ENCODE data around the gene SCUBE3. TPM values are rescaled to one million over a fixed set of nuclear protein-coding genes. Genes with fewer than 3 reads are reported as not detected.
A peak's percentile ranks its signal among the peaks of the same experiment; 100 is the strongest.

SCUBE3 gene
- total RNA-seq, 2 donors from 2014 or later: 75.6 to 101 TPM

DNA sequence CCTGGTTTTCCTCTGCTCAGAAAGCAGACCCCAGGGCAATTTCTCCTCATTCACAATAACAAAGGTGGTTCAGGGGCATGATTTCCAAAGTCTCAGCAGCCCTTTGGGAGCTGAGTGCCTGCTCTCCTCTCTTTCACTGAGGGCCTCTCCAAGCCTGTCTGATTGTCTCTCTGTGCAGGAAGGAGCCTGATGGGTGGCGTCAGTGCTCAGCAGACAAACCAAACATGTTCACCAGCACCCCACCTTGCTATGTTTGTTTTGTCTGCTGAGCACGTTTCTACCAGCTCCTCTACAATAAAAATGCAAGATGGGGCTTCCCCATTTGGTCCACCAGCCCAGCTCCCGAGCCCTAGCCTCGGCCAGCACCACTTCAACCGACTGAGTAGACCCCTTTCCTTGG, 47.2 kb upstream of the SCUBE3 start:
- Histone ChIP-seq H3K27me3 (replicated peaks; ENCODE audit: insufficient read depth) (no peaks in the 10 kb centered on the region), H3K9me3 (no peaks in the 10 kb centered on the region), H3K4me1 (ENCODE audit: control insufficient read depth in 1 of 2, low read depth in 2 of 2) (peaks cover 4 to 37% of the 10 kb centered on the region in 2 donors), H3K27ac (peak overlapping the region; percentile 32 to 44), H3K36me3 (no peaks in the 10 kb centered on the region), H3K4me3 (no peak overlapping the region)
- ATAC-seq (ENCODE audit: insufficient number of reproducible peaks, low FRiP score, low read depth): no peak
- no peak for TF ChIP-seq CTCF (IDR thresholded peaks at IDR 0.05)
- DNase-seq (ENCODE audit: low spot score): no peak

GRCh38 chr6:35167505-35167904, 46.3 kb upstream of the SCUBE3 start:
- no peaks in the 10 kb centered on the region for H3K9me3 ChIP-seq
- no peak for TF ChIP-seq CTCF (IDR thresholded peaks at IDR 0.05)
- DNase-seq (ENCODE audit: low spot score): no peak
- H3K27me3 ChIP-seq (replicated peaks; ENCODE audit: insufficient read depth): no peaks in the 10 kb centered on the region
- ATAC-seq (ENCODE audit: insufficient number of reproducible peaks, low FRiP score, low read depth): no peak
- no peaks in the 10 kb centered on the region for H3K36me3 ChIP-seq
- no peak overlapping the region for H3K27ac ChIP-seq
- no peak overlapping the region for H3K4me3 ChIP-seq
- H3K4me1 ChIP-seq (ENCODE audit: control insufficient read depth in 1 of 2, low read depth in 2 of 2): peaks cover under 1 to 27% of the 10 kb centered on the region in 2 donors

- Histone ChIP-seq H3K27ac (no peak overlapping the region), H3K27me3 (replicated peaks; ENCODE audit: insufficient read depth) (no peaks in the 10 kb centered on the region), H3K9me3 (no peaks in the 10 kb centered on the region), H3K36me3 (no peaks in the 10 kb centered on the region), H3K4me3 (no peak overlapping the region), H3K4me1 (ENCODE audit: control insufficient read depth in 1 of 2, low read depth in 2 of 2) (peaks cover 0 to 21% of the 10 kb centered on the region in 2 donors)
- TF ChIP-seq CTCF (IDR thresholded peaks at IDR 0.05): no peak
- no peak for ATAC-seq (ENCODE audit: insufficient number of reproducible peaks, low FRiP score, low read depth)
- DNase-seq (ENCODE audit: low spot score): no peak
Measured at GRCh38 chr6:35168461-35168861, 45.3 kb upstream of the SCUBE3 start.

DNA sequence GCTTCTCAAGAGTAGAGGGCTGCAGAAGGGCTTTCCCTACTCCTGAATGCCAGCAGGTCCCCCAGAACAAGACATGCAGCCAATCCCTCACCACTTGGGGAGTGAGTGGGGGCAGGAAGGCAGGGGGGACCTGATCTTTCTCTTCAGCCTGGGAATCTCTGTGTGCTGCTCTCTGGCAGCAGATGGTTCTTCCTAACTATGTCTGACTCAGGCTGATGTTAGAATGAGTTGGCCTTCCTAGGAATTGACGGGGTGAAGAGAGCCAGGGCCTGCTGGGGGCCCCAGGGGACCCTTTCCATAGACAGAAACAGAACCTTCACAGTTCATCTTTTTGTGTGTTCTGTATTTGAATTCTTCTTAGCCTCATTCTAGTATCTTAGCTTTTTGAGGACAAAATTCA, 43.6 kb upstream of the SCUBE3 start:
- Histone ChIP-seq H3K36me3 (no peaks in the 10 kb centered on the region), H3K27me3 (replicated peaks; ENCODE audit: insufficient read depth) (no peaks in the 10 kb centered on the region), H3K4me3 (no peak overlapping the region), H3K9me3 (no peaks in the 10 kb centered on the region), H3K27ac (no peak overlapping the region), H3K4me1 (ENCODE audit: control insufficient read depth in 1 of 2, low read depth in 2 of 2) (peaks cover 0 to 14% of the 10 kb centered on the region in 2 donors)
- DNase-seq (ENCODE audit: low spot score) (no peak), ATAC-seq (ENCODE audit: insufficient number of reproducible peaks, low FRiP score, low read depth) (no peak)
- TF ChIP-seq CTCF (IDR thresholded peaks at IDR 0.05): no peak

DNA sequence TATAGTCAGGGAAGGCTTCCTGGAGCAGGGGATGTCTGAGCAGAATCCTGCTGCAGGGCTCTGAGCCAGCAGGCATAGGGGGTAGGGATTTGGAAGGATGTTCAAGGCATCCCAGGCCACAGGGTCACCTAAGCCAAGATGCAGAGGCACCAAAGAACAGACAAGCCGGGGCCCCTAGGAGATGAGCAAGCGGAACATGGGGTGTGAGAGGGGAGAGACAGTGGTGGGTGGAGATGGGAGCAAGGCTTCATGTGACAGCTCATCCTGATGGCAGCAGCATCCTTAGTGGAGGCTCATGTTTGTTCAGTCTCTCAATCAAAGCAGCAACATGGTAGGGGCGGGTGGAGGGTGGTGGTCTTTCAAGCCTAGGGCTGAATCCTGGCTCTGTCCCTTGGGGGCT, 42.9 kb upstream of the SCUBE3 start:
- no peak overlapping the region for H3K27ac ChIP-seq
- H3K4me3 ChIP-seq: no peak overlapping the region
- no peaks in the 10 kb centered on the region for H3K27me3 ChIP-seq (replicated peaks; ENCODE audit: insufficient read depth)
- no peak for ATAC-seq (ENCODE audit: insufficient number of reproducible peaks, low FRiP score, low read depth)
- no peak for DNase-seq (ENCODE audit: low spot score)
- no peak for TF ChIP-seq CTCF (IDR thresholded peaks at IDR 0.05)
- H3K9me3 ChIP-seq: no peaks in the 10 kb centered on the region
- no peaks in the 10 kb centered on the region for H3K36me3 ChIP-seq
- peaks cover 0 to 7% of the 10 kb centered on the region in 2 donors for H3K4me1 ChIP-seq (ENCODE audit: control insufficient read depth in 1 of 2, low read depth in 2 of 2)
